Measurements from ENCODE around the gene KCNIP4. TPM values are rescaled to one million over a fixed set of nuclear protein-coding genes. Genes with fewer than 3 reads are reported as not detected.

The KCNIP4 gene
- total and polyA plus RNA-seq, 2 of the 8 experiments (the other 6 are each of a cell fraction or from before 2014, with no cell fraction given) = 0.06 TPM; not detected in 1

DNA sequence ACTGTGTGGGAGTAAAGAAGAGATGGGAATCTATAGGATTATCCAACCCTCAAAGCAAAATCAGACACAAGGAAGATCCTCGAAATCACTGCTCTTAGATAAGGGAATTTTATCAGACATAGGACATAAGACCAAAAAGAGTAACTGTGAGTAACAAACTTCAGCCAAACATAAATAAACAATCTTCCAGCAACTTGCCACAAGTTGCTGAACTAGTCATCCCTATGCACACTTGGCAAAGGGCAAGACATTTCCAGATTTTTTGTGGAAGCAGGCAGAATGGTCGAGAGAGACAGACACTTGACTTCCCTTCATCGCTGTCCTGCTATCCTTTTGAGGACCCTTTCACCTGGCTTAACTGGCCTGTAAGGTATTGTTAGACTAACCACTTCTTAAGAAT, 89.6 kb downstream of the KCNIP4 start:
- H3K23me2 ChIP-seq (ENCODE audit: low read depth, low read length) = no peaks in the 10 kb centered on the region
- no peak overlapping the region for H4K8ac ChIP-seq (ENCODE audit: extremely low read depth, insufficient read depth, low read length)
- H3K9me3 ChIP-seq (ENCODE audit: insufficient read depth in 2 of 2, low read depth in 1 of 2, low read length in 1 of 2) = peaks cover 17% of the 10 kb centered on the region in 2 experiments
- H3K4ac ChIP-seq (replicated peaks; ENCODE audit: insufficient read length, low read depth, low read length) = no peak overlapping the region
- H3K4me3 ChIP-seq (ENCODE audit: extremely low read depth in 1 of 4, insufficient read depth in 2 of 4, low read depth in 3 of 4, low read length in 4 of 4) = no peak overlapping the region
- H3K27ac ChIP-seq (ENCODE audit: low read depth, low read length) = no peak overlapping the region
- H3K9ac ChIP-seq (replicated peaks in 1 of 4; ENCODE audit: extremely low read depth in 1 of 4, low read depth in 3 of 4, low read length in 3 of 4) = no peak overlapping the region
- H2BK120ac ChIP-seq (replicated peaks; ENCODE audit: low read depth, low read length) = no peak overlapping the region
- no peaks in the 10 kb centered on the region for H4K20me1 ChIP-seq (replicated peaks in 1 of 2; ENCODE audit: control insufficient read depth in 1 of 2, insufficient read depth in 2 of 2, low read length in 2 of 2)
- ChIA-PET CTCF (ENCODE audit: partially characterized antibody) (interaction anchor here (1.2 kb wide), 1 partner anchor 89 kb away, joined by 3 read pairs; no protein-coding TSS in a partner anchor), POLR2A (ENCODE audit: partially characterized antibody) (no interaction called here)
- H2BK15ac ChIP-seq (ENCODE audit: low read length) = no peak overlapping the region
- FAIRE-seq (no peak), DNase-seq (ENCODE audit: low read depth in 1 of 2, low spot score in 2 of 2) (no peak)
- H2AK5ac ChIP-seq (ENCODE audit: low read depth, low read length) = no peak overlapping the region
- no peak overlapping the region for H3K23ac ChIP-seq (ENCODE audit: insufficient read length)
- H3K79me2 ChIP-seq (ENCODE audit: control insufficient read depth in 1 of 2, insufficient read depth in 2 of 2, low read length in 2 of 2) = no peaks in the 10 kb centered on the region
- H2BK5ac ChIP-seq (ENCODE audit: low read depth, low read length) = no peak overlapping the region
- no peak overlapping the region for H2AFZ ChIP-seq (ENCODE audit: low read length)
- H3K4me2 ChIP-seq (ENCODE audit: insufficient read depth in 1 of 2, low read depth in 2 of 2, low read length in 2 of 2) = no peak overlapping the region
- no peak overlapping the region for H3K56ac ChIP-seq (replicated peaks; ENCODE audit: insufficient read length, low read depth, low read length)
- H3K14ac ChIP-seq (ENCODE audit: insufficient read length) = no peak overlapping the region
- WGBS, 2 experiments (ENCODE audit: extremely low coverage in 1 of 2, insufficient coverage in 1 of 2, insufficient read length in 1 of 2, insufficient replicate concordance in 2 of 2, low coverage in 1 of 2, low lambda C conversion rate in 2 of 2, missing lambda C conversion rate in 1 of 2) = 97% methylated on average over 3 of the region's 3 CpGs; no CpG with 5 or more reads in 1 of the 2 experiments
- no peak overlapping the region for H2BK12ac ChIP-seq (ENCODE audit: low read depth, low read length)
- no peaks in the 10 kb centered on the region for H3K36me3 ChIP-seq (ENCODE audit: control insufficient read depth in 2 of 4, insufficient read depth in 4 of 4, low read length in 3 of 4)
- no peak overlapping the region for H4K91ac ChIP-seq (replicated peaks; ENCODE audit: insufficient read length, low read length)
- H2BK20ac ChIP-seq (ENCODE audit: low read length) = 0 out of 2 replicates have a peak overlapping the region, but pooled peaks have one; percentile 55
- H3K27me3 ChIP-seq (replicated peaks in 1 of 4; ENCODE audit: control insufficient read depth in 3 of 4, extremely low read depth in 1 of 4, insufficient read depth in 3 of 4, low read length in 3 of 4) = peaks cover 0 to 1% (median 0%) of the 10 kb centered on the region in 4 experiments; a peak in 1 of 7 replicates
- H3K4me1 ChIP-seq (replicated peaks in 1 of 4; ENCODE audit: control insufficient read depth in 3 of 4, insufficient read depth in 4 of 4, low read length in 3 of 4) = no peaks in the 10 kb centered on the region
- H3K79me1 ChIP-seq (ENCODE audit: low read depth, low read length) = no peaks in the 10 kb centered on the region
- H3K18ac ChIP-seq (ENCODE audit: extremely low read depth, low read length) = no peak overlapping the region
- H4K5ac ChIP-seq (ENCODE audit: insufficient read length, low read depth, low read length) = no peak overlapping the region
- TF ChIP-seq BRCA1 (IDR thresholded peaks at IDR 0.05; ENCODE audit: low read depth, low read length) (no peak), SIX5 (IDR thresholded peaks at IDR 0.05; ENCODE audit: low read depth, low read length) (no peak), SAP30 (IDR thresholded peaks at IDR 0.05; ENCODE audit: insufficient read depth, insufficient replicate concordance, low read length) (no peak), RNF2 (IDR thresholded peaks at IDR 0.05; ENCODE audit: borderline replicate concordance, low read depth, low read length, missing control alignments, poor library complexity, severe bottlenecking) (no peak), ASH2L (IDR thresholded peaks at IDR 0.05; ENCODE audit: low read length) (no peak), ZNF274 (IDR thresholded peaks at IDR 0.05; ENCODE audit: borderline replicate concordance, extremely low read depth, low read length) (no peak), FOSL1 (IDR thresholded peaks at IDR 0.05; ENCODE audit: insufficient read depth, low read depth, low read length) (no peak), MAFK (IDR thresholded peaks at IDR 0.05; ENCODE audit: low read depth, low read length) (no peak), SP4 (IDR thresholded peaks at IDR 0.05; ENCODE audit: low read length) (no peak), RXRA (IDR thresholded peaks at IDR 0.05; ENCODE audit: insufficient read depth, low read depth, low read length) (no peak)
- TF ChIP-seq, protein P1, sequence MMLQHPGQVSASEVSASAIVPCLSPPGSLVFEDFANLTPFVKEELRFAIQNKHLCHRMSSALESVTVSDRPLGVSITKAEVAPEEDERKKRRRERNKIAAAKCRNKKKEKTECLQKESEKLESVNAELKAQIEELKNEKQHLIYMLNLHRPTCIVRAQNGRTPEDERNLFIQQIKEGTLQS (IDR thresholded peaks at IDR 0.05; ENCODE audit: insufficient read depth, low read depth, low read length) = no peak
- TF ChIP-seq, protein P2, sequence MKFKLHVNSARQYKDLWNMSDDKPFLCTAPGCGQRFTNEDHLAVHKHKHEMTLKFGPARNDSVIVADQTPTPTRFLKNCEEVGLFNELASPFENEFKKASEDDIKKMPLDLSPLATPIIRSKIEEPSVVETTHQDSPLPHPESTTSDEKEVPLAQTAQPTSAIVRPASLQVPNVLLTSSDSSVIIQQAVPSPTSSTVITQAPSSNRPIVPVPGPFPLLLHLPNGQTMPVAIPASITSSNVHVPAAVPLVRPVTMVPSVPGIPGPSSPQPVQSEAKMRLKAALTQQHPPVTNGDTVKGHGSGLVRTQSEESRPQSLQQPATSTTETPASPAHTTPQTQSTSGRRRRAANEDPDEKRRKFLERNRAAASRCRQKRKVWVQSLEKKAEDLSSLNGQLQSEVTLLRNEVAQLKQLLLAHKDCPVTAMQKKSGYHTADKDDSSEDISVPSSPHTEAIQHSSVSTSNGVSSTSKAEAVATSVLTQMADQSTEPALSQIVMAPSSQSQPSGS (IDR thresholded peaks at IDR 0.05; ENCODE audit: low read length) = no peak

Data from H1 (cell line).